ENCODE data around the gene HOXD12.

HOXD12 gene

GRCh38 chr2:176091329-176092258 lies 8.0 kb upstream of the HOXD12 start:
- Histone ChIP-seq H3F3A (ENCODE audit: insufficient read depth, low read length) (no peaks in the 10 kb centered on the region), H3K9me2 (ENCODE audit: low read depth, low read length) (no peaks in the 10 kb centered on the region), H3K4me3 (ENCODE audit: low read depth, low read length, poor library complexity, severe bottlenecking) (no peak overlapping the region), H3K9me3 (ENCODE audit: low read length) (no peaks in the 10 kb centered on the region), H3K4me1 (ENCODE audit: insufficient read depth, low read length, severe bottlenecking) (peaks cover 2% of the 10 kb centered on the region), H3K27me3 (ENCODE audit: insufficient read depth, low read length) (peaks cover 6% of the 10 kb centered on the region; the same call in 1 of the 2 replicates), H3K36me3 (ENCODE audit: insufficient read depth, low read length) (no peaks in the 10 kb centered on the region), H3K4me2 (ENCODE audit: low read length) (no peak overlapping the region), H2AFZ (ENCODE audit: low read length) (no peak overlapping the region), H4K20me1 (ENCODE audit: insufficient read depth, low read length) (no peaks in the 10 kb centered on the region), H3K9ac (ENCODE audit: low read length) (no peak overlapping the region), H3K27ac (ENCODE audit: low read depth, low read length, poor library complexity, severe bottlenecking) (no peak overlapping the region), H3K79me2 (ENCODE audit: insufficient read depth, low read length) (no peaks in the 10 kb centered on the region)
- no peak for TF ChIP-seq EZH2 (IDR thresholded peaks at IDR 0.05; ENCODE audit: borderline replicate concordance, low read length)
- no peak for TF ChIP-seq CTCF (IDR thresholded peaks at IDR 0.05; ENCODE audit: low read length)

- no peak within 1 kb of the TSS for H2AFZ ChIP-seq (ENCODE audit: low read length)
- H3K36me3 ChIP-seq (ENCODE audit: insufficient read depth, low read length): no peaks in the 10 kb centered on the region
- TF ChIP-seq CTCF (IDR thresholded peaks at IDR 0.05; ENCODE audit: low read length) (no peak), EZH2 (IDR thresholded peaks at IDR 0.05; ENCODE audit: borderline replicate concordance, low read length) (no peak)
- no peaks in the 10 kb centered on the region for H4K20me1 ChIP-seq (ENCODE audit: insufficient read depth, low read length)
- no peaks in the 10 kb centered on the region for H3K9me3 ChIP-seq (ENCODE audit: low read length)
- H3F3A ChIP-seq (ENCODE audit: insufficient read depth, low read length): no peaks in the 10 kb centered on the region
- H3K27ac ChIP-seq (ENCODE audit: low read depth, low read length, poor library complexity, severe bottlenecking): no peak within 1 kb of the TSS
- no peak within 1 kb of the TSS for H3K9ac ChIP-seq (ENCODE audit: low read length)
- peaks cover 6% of the 10 kb centered on the region; the same call in 1 of the 2 replicates for H3K27me3 ChIP-seq (ENCODE audit: insufficient read depth, low read length)
- no peaks in the 10 kb centered on the region for H3K79me2 ChIP-seq (ENCODE audit: insufficient read depth, low read length)
- peaks cover 11% of the 10 kb centered on the region for H3K4me1 ChIP-seq (ENCODE audit: insufficient read depth, low read length, severe bottlenecking)
- no peaks in the 10 kb centered on the region for H3K9me2 ChIP-seq (ENCODE audit: low read depth, low read length)
- H3K4me3 ChIP-seq (ENCODE audit: low read depth, low read length, poor library complexity, severe bottlenecking): no peak within 1 kb of the TSS
- H3K4me2 ChIP-seq (ENCODE audit: low read length): no peak within 1 kb of the TSS
These were observed 7.1 kb upstream of the HOXD12 start, which contains the start of gene HOXD13 for GRCh38 chr2:176092270-176093144. Gene HOXD13, plus strand, starts transcription at chr2:176092721. Its CDS starts 170 bp downstream, at chr2:176092891.

- Histone ChIP-seq H4K20me1 (ENCODE audit: insufficient read depth, low read length) (no peaks in the 10 kb centered on the region), H3K27ac (ENCODE audit: low read depth, low read length, poor library complexity, severe bottlenecking) (no peak overlapping the region), H3K9me2 (ENCODE audit: low read depth, low read length) (no peaks in the 10 kb centered on the region), H3F3A (ENCODE audit: insufficient read depth, low read length) (no peaks in the 10 kb centered on the region), H3K4me3 (ENCODE audit: low read depth, low read length, poor library complexity, severe bottlenecking) (no peak overlapping the region), H3K79me2 (ENCODE audit: insufficient read depth, low read length) (no peaks in the 10 kb centered on the region), H3K4me2 (ENCODE audit: low read length) (no peak overlapping the region), H3K36me3 (ENCODE audit: insufficient read depth, low read length) (no peaks in the 10 kb centered on the region), H2AFZ (ENCODE audit: low read length) (no peak overlapping the region), H3K4me1 (ENCODE audit: insufficient read depth, low read length, severe bottlenecking) (peaks cover 12% of the 10 kb centered on the region), H3K9me3 (ENCODE audit: low read length) (no peaks in the 10 kb centered on the region), H3K9ac (ENCODE audit: low read length) (no peak overlapping the region), H3K27me3 (ENCODE audit: insufficient read depth, low read length) (peaks cover 4% of the 10 kb centered on the region; the same call in 1 of the 2 replicates)
- TF ChIP-seq EZH2 (IDR thresholded peaks at IDR 0.05; ENCODE audit: borderline replicate concordance, low read length): no peak
These were observed 6.3 kb upstream of the HOXD12 start for GRCh38 chr2:176093145-176093897.
